NCI-H1105 (cell line): ENCODE measurements around the gene RAB11FIP3.

ENCODE experiments used
- DNase-seq: peaks from one replicate; lab custom pipeline; 2025; lab: John Stamatoyannopoulos, UW

The RAB11FIP3 gene

GRCh38 chr16:519425-519824 is 94.0 kb downstream of the RAB11FIP3 start:
- no peak for DNase-seq

- DNase-seq, result no peak
Measured at GRCh38 chr16:519841-520687, 94.6 kb downstream of the RAB11FIP3 start.

GRCh38 chr16:520847-521246 is 95.4 kb downstream of the RAB11FIP3 start:
- no peak for DNase-seq

GRCh38 chr16:521381-522210 is 96.1 kb downstream of the RAB11FIP3 start:
- DNase-seq, result no peak

GRCh38 chr16:522320-523096 is 97.1 kb downstream of the RAB11FIP3 start:
- no peak for DNase-seq

- no peak for DNase-seq
Measured at GRCh38 chr16:523097-523741, 97.8 kb downstream of the RAB11FIP3 start.

GRCh38 chr16:524274-525040 is 99.0 kb downstream of the RAB11FIP3 start:
- no peak for DNase-seq

GRCh38 chr16:525123-525519 is 99.7 kb downstream of the RAB11FIP3 start:
- no peak for DNase-seq

- DNase-seq, result no peak
Measured at GRCh38 chr16:525520-526180, 100.2 kb downstream of the RAB11FIP3 start.

- no peak for DNase-seq
Measured at GRCh38 chr16:526181-527014, 100.9 kb downstream of the RAB11FIP3 start.

GRCh38 chr16:527015-527903 is 101.8 kb downstream of the RAB11FIP3 start, which contains the start of gene CAPN15:
CAPN15 (plus strand) TSS chr16:527712; CDS start chr16:546839, 19,127 bp downstream.
- peak; percentile 60 for DNase-seq

- DNase-seq, result no peak
Measured at GRCh38 chr16:528111-529011, 102.9 kb downstream of the RAB11FIP3 start.

- no peak for DNase-seq
Measured at GRCh38 chr16:529012-529575, 103.6 kb downstream of the RAB11FIP3 start.

- no peak for DNase-seq
Measured at GRCh38 chr16:530111-530817, 104.8 kb downstream of the RAB11FIP3 start.

- no peak for DNase-seq
Measured at GRCh38 chr16:531494-532125, 106.2 kb downstream of the RAB11FIP3 start.
